Right ventricle myocardium superior (tissue), 1 donor: ENCODE data around the gene GAPVD1. TPM values are rescaled to one million over a fixed set of nuclear protein-coding genes. Genes with fewer than 3 reads are reported as not detected.
"Not testable (repeated sequence)": the region's sequence is repeated elsewhere in the genome, so short reads cannot be mapped to it uniquely, and the experiment has no call there.

Experiments
- ATAC-seq: fragments of 200-7000 bp; cut with Tn5 transposase; one replicate; pipeline ENCODE4 v1.9.1; 2020; ENCODE audit warnings: mild to moderate bottlenecking; ENCODE audit not compliant: poor library complexity
- DNase-seq: peaks from one replicate; pipeline ENCODE4 v3.0.0-alpha.2; 2020
- intact Hi-C: fragments of 100-400 bp; cut with DNase I; formaldehyde crosslinking; loops from one replicate; pipeline ENCODE4 v1.11.2; 2022
- total RNA-seq: library from RNA; stranded (reverse); fragmentation: NEBNext Ultra II Directional; extraction: Animal tissue kit (Norgen Biotek cat#: 25700); gene quantifications from one replicate; pipeline ENCODE4 v1.2.1, GENCODE V29; 2021
- donor health status: DM: no; HTN: yes; CAD: no; lungs with severe emphysema.

Gene GAPVD1
- total RNA-seq, 1 donor from 2014 or later: 31.9 TPM

GRCh38 chr9:125387861-125388524 lies 126.4 kb downstream of the GAPVD1 start:
- DNase-seq (no peak), ATAC-seq (no peak)
- intact Hi-C loops: no loop called here

GRCh38 chr9:125388978-125389377 lies 127.4 kb downstream of the GAPVD1 start:
- intact Hi-C loops: no loop called here
- DNase-seq: no peak
- ATAC-seq: no peak

DNA sequence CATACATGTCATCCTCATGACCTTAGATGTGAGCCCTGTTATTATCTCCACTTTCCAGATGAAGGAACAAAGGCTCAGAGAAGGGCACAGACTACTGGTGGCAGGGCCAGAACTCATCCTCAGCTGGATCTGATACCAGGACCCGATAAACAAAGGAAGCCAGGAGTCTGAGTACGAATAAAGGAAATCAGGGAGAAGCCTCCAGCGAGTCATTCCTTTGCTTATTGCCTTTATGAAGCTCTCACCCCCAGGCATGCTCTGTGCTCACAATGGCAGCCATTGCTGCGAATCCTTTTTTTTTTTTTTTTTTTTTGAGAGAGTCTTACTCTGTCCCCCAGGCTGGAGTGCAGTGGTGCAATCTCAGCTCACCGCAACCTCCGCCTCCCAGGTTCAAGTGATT lies 130.1 kb downstream of the GAPVD1 start:
- DNase-seq (no peak), ATAC-seq (no peak)
- intact Hi-C loops: no loop called here

DNA sequence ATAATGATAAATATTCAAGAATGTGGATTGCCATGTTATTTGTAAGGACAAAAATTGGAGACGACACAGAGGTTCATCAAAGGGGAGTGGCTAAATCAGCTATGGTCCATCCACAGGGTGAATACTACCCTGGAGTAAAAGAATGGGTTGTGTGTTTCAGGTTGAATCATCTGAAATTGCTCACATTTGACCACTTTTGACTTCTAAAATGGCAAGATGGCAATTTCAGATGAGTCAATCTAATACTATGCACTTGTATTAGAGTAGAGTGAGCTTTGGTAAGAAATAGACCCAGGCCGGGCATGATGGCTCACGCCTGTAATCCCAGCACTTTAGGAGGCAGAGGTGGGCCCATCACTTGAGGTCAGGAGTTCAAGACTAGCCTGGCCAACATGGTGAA lies 131.8 kb downstream of the GAPVD1 start:
- DNase-seq (no peak), ATAC-seq (no peak)
- intact Hi-C loops: no loop called here

DNA sequence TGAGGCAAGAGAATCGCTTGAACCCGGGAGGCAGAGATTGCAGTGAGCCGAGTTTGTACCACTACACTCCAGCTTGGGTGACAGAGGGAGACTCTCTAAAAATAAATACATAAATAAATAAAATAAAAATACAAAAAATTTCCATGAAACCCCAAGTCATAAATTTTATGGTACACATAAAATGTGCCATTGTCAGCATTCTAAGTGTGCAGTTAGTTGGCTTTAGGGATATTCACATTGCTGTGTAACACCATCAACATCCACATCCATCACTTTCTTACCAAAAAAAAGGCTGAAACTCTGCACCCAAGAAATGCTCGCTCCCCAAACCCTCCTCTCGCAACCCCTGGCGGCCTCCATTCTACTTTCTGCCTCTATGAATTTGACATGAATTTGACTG lies 135.2 kb downstream of the GAPVD1 start:
- ATAC-seq: no peak
- intact Hi-C loops: no loop called here

GRCh38 chr9:125397736-125398135 lies 136.1 kb downstream of the GAPVD1 start:
- DNase-seq (no peak), ATAC-seq (no peak)
- intact Hi-C loops: no loop called here

More for the DNA sequence above, 135.2 kb downstream of the GAPVD1 start:
- no peak for DNase-seq

DNA sequence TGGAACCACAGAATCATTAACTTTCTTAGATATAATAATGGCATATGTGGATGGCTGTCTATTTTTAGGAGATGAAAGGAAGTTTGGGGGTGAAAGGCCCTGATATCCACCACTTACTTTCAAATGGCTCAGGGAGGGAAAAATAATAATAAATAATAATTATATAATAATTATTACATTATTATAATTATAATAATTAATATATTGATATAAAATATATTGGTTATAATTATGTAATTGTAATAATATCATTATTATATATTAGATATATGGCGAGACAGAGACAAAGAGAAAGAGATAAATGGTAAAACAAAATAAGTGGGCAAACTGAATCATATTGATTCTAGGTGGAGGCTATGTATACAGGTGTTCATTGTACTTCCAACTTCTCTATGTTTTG lies 136.6 kb downstream of the GAPVD1 start:
- intact Hi-C loops: no loop called here
- DNase-seq (no peak), ATAC-seq (no peak)

DNA sequence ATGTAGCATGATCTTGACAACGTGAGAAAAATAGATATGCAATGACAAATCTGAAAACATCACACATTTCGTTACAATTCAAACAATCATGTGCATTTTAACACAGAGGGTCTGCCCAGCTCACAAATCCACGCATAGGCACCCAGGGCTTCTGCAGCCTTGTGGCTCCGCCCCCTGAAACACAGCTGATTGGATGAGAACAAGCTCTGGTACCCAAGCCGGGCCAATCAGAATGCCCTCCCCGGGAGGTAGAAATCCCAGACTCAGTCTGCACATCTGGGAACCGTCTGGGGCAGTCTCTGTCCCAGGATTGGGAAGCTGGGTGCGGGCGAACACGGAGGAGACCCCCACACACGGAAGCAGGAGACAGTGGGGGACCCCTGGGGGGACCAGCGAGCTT lies 137.5 kb downstream of the GAPVD1 start:
- no peak for DNase-seq
- intact Hi-C loops: no loop called here
- ATAC-seq: no peak

DNA sequence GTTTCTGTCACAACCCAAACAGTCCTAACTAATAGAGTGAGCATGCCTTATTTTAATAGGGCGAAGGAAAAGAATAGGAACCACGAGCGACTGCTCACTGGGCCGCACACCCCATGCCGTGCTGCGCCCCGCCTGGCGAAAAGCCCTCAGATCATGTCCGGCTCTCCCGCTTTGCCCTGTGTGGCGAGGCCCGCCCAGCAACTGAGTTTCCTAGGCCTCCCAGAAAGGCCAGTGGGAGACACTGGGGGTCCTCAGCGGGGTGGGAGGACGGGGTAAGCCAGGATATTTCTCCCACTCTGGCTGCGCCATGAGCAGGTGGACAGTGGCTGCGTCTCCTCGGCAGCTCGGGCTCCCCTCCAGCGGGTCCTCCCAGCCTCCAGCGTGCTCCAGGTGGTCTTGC lies 138.0 kb downstream of the GAPVD1 start:
- intact Hi-C loops: no loop called here
- no peak for DNase-seq
- ATAC-seq: no peak

- intact Hi-C loops, DNase-seq, ATAC-seq: not testable (repeated sequence)
Measured at GRCh38 chr9:125400232-125400631, 138.6 kb downstream of the GAPVD1 start.

DNA sequence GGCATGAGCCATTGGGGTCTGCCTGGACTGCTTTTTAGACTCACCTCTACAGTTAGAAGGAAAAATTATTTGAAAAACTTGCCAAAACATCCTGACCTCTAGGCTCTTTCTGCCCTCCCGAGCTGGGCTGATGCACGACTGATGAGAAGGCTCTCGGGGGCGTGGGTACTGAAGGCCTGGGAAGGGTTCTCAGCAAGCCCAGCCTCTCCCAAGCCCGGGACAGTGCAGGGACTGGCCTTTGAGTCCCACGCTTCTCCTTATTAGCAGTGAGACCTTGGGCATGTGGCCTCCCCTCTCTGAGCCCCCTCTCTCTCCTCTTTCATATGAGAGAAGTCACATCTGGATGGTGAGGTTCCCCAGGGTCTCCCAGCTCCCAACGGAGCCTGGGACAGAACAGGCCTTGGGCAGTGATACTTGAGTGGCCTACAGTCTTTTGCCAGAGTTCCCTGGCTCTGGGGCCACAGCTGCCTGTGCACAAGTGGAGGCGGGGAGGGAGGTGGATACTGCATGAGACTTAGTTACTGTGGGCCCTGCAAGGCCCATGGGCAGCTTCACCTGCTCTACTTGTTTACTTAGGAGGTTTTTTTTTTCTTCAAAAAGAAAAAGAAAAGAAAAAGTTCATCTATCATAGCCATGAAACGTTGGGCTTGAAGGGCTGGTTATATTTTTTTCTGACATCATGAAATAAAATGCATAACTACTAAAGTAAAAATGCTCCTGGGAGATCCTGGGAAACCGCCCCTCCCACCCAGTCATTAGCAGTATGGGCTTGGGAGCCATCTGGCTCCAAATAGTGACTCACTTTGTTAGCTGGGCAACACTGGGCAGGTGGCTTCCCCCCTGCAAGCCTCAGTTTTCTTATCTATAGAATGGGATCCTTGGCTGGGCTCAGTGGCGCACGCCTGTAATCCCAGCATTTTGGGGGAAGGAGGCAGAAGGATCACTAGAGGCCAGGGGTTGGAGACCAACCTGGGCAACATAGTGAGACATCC lies 139.4 kb downstream of the GAPVD1 start:
- no peak for DNase-seq
- intact Hi-C loops: no loop called here
- ATAC-seq: no peak

DNA sequence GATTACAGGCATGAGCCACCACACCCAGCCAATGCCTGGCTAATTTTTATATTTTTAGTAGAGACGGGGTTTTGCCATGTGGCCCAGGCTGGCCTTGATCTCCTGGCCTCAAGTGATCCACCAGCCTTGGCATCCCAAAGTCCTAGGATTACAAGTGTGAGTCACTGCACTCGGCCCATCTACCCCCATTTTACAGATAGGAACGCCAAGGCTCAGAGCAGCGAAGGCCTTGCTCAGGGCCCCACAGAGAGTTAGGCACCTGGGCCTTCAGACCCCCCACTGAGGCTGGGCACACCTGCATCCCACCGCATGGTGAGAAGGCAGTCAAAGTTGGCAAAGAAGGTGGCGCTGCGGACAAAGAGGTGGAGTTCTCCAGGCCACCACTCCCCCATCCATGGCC lies 143.1 kb downstream of the GAPVD1 start:
- intact Hi-C loops: loop anchor here (5.0 kb wide), 2 partner anchors 223 to 823 kb away; no protein-coding TSS in a partner anchor
- DNase-seq: no peak
- ATAC-seq: no peak

- intact Hi-C loops: loop anchor here (5.0 kb wide), 2 partner anchors 221 to 821 kb away; no protein-coding TSS in a partner anchor
- ATAC-seq (no peak), DNase-seq (no peak)
Measured at GRCh38 chr9:125405938-125406809, 144.5 kb downstream of the GAPVD1 start.

GRCh38 chr9:125406810-125407087 lies 145.1 kb downstream of the GAPVD1 start:
- no peak for DNase-seq
- intact Hi-C loops: loop anchor here (5.0 kb wide), 2 partner anchors 221 to 821 kb away; no protein-coding TSS in a partner anchor
- no peak for ATAC-seq

DNA sequence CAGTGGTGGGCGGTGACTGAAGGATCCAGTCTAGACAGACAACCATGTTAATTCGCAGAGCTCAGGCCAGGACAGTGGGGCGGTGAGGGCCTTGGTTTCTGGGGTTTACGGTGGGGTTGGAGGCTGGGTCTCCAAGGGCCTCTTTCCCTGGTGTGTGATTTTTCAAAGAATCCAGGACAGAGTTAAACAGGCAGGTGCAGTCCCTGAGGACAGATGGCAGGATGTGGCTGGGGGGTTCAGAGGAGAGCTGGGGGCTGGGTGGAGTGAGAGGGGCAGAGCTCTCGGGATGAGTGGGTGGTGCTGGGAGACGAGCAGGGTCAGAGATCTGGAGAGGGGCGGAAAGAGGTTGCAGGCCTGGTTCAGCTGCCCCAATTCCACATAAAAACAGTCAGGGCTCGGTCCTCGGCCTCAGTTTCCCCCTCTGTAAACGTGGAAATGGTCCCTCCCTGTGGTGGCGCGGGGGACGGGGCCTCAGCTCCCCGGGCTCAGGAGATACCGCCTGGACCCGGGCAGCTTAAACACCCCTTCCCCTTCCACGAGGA lies 145.9 kb downstream of the GAPVD1 start:
- intact Hi-C loops: loop anchor here (5.0 kb wide), 2 partner anchors 220 to 820 kb away; no protein-coding TSS in a partner anchor
- ATAC-seq (peak; percentile 16), DNase-seq (no peak)

DNA sequence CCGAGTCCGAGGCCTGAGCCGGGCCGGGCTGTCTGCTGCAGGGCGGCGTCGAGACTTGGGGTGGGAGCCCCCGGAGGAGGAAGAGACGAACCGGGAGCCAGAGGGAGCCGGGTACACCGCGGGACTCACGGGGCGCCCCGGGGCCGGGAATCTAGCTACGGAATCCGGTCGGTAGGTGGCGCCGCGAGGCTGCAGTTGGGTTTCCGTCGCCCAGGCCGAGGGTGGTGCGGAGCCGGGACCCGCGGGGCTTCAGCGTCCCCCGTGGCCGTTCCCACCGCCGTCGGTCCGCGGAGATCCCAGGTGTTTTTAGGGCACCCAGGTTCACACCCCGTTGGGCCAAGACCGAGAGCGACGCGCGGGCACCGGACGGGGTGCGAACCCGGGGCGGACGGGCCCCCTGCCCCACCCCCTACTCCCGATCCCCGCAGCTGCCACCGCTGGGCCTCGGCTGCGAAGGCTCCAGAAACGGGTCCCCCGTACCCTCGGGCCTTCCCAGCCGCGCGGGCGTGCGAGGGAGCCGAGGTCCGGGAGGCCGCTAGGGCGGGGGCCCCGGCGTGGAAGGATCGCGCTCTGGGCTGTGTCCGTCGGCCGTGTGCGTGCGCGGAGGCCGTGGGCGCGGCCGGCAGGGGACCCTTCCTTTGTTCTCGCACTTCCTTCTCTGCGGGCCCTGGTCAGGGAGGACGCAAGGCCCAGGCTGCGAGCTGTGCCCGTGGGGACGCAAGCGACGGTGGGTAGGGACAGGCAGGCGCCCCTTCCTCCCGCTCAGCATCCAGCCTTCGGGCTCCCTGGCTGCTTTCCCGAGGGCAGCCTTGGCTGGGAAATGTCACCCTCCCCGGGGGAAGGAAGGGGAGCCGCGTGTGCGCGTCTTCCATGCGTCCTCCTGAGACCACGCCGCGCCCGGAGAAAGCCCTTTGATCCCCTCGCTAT lies 146.6 kb downstream of the GAPVD1 start:
- DNase-seq (peak; percentile 87), ATAC-seq (peak; percentile 96)
- intact Hi-C loops: loop anchor here (5.0 kb wide), 2 partner anchors 219 to 819 kb away; no protein-coding TSS in a partner anchor

GRCh38 chr9:125409217-125409636 lies 147.6 kb downstream of the GAPVD1 start:
- ATAC-seq (no peak), DNase-seq (no peak)
- intact Hi-C loops: loop anchor here (5.0 kb wide), 2 partner anchors 218 to 818 kb away; no protein-coding TSS in a partner anchor
